HG03558 (cell line): Measurements from ENCODE around the gene SPEF1.

Experiments used
- ATAC-seq: cut with Tn5 transposase; IDR thresholded peaks from one replicate; pipeline ENCODE4 v1.9.1; 2021; ENCODE audit warnings: moderate number of reproducible peaks; ENCODE audit not compliant: unreplicated experiment; ENCODE audit errors: extremely low read depth

Gene SPEF1

DNA sequence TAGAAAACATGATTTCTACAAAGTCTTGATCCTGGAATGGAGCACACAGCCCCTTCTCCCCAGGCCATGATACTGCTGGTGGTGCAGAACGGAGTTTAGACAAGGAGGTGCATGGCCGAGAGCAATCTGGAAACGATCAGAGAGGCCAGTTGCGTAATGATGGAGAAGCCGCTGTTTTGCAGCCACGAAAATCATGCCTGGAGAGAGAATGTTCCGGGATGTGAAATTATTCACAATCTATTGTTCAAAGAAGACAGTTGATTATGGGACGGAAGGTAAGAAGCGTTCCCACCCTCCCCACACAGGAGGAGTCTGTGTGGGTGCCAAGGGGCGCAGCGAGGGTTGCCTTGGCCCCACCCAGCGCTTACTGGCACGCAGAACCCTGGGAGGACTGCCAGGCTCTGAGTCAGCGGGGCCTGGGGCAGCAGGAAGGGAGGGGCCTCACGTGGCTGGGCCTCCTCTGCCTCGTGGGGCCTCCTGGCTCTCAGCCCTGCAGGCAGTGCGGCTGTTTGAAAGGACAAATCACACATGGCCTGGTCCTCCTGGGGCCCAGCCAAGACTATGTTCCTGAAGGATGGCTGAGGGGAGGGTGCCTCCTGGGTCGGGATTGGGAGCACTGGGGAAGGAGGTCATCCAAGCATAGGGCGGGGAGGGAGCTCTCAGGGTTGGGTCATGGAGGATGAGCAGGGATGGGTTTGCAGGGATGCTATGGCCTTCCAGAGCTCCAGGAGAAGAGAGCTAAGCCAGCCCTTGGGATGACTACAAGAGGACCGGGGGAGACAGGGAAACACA lies 30.4 kb upstream of the SPEF1 start:
- ATAC-seq: no peak

DNA sequence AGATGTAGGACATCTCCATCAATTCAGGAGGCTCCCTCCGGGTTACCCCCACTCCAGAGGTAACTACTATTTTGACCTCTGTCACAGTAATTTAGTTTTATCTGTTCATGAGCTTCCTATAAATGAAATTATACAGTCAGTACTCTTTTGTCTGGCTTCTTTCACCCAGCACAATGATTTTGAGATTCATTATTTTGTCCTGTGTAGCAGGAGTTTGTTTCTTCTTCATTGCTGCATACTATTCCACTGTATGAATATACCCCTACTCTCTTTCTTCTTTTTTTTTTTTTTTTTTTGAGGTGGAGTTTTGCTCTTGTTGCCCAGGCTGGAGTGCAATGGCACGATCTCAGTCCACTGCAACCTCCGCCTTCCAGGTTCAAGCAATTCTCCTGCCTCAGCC lies 27.3 kb upstream of the SPEF1 start:
- ATAC-seq: no peak

DNA sequence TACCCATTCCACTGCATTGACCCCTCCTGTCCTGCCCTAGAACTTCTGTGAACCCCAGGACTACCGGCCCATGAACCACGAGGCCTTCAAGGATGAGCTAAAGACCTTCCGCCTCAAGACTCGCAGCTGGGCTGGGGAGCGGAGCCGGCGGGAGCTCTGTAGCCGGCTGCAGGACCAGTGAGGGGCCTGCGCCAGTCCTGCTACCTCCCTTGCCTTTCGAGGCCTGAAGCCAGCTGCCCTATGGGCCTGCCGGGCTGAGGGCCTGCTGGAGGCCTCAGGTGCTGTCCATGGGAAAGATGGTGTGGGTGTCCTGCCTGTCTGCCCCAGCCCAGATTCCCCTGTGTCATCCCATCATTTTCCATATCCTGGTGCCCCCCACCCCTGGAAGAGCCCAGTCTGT lies 23.5 kb upstream of the SPEF1 start:
- no peak for ATAC-seq

DNA sequence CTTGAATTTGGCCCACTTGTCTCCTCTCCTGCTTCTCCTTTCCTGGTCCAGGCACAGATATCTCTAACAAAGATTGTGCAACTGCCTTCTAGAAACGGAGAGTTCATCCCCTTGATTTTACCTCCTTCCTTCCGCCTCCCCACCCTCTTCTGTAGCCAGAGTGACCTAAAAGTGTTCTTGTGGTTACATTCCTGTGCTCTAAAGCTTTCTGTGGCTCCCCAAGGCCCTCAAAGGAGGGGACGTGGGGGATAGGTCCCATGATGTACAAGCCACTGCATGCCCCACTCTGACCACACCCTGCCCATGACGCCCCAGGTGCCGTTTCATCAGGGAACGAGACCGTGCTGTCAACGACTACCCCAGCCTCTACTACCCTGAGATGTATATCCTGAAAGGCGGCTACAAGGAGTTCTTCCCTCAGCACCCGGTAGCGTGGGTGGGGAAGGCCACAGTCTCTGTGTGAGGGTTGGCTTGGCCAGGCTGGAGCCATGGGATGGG lies 23.1 kb upstream of the SPEF1 start:
- no peak for ATAC-seq

DNA sequence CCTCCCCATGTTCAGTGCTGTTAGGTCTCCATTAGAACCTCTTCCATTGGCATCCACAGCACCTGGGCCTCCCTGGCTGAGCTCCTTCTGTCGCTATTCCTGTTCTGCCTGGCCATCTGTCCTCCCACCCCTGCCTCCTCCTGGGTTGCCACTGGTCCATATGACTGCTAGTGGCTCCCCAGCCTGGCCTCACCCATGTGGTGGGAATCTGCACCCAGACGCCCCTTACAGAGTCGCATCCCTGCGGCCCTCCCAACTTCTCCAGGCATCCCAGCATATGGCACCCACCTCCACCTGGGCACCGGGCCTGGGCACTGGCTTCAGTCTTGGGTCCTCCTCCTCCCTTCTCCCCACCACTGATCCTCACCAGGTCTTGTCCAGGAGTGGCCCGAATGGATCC lies 22.6 kb upstream of the SPEF1 start:
- no peak for ATAC-seq

DNA sequence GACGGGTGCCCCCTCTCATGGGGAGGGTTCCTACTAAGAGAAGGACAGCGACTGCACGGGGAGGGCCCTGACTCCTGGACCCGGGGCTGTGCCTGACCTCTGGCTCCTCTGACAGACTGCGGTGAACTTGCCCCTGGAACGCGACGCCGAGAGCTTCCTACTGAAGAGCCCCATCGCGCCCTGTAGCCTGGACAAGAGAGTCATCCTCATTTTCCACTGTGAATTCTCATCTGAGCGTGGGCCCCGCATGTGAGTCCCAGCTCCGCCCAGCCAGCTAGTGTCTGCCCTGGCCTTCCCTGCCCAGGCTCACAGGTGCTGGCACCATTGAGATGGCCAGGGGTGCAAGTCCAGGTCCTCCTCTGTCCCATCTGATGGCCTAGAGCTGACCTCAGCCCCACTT lies 22.0 kb upstream of the SPEF1 start:
- ATAC-seq: no peak

DNA sequence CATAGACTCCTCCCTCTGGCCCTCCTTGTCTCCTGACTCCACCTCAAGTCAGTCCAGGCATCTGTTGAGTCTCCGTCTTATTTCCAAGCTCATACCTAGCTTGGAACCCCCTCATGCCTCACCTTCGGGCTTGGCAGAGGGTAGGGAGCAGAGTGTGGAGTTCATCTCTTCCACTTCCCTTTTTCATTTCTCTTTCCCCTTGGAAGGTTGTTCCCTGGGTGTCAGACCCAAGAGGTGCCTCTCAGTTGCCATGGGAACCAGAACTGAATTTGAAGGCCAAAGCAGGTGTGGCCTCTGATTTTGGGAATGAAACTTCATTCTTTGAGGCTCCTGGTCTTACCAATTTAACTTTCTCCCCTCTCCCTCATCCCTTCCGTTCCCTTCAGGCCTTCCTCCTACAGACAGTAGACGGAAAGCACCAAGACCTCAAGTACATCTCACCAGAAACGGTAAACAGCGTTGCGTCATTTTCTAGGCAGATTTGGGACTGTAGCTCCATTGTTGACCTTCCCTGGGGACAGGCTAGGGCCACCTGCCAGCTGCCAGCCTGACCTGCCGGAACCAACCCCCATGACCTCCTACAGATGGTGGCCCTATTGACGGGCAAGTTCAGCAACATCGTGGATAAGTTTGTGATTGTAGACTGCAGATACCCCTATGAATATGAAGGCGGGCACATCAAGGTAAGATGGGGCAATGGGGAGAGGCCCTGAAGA lies 21.4 kb upstream of the SPEF1 start:
- no peak for ATAC-seq

DNA sequence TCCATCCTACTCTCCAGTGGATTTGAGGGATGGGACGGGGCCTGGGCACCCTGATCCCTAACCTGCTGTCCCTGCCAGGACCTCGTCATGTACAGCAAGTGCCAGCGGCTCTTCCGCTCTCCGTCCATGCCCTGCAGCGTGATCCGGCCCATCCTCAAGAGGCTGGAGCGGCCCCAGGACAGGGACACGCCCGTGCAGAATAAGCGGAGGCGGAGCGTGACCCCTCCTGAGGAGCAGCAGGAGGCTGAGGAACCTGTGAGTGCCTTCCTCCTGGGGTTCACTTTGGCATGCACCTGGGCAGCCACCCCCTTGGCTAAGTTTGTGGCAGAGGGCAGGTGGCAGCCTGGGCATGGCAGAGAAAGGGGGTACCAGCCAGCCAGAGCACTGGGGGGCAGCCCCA lies 20.6 kb upstream of the SPEF1 start:
- no peak for ATAC-seq

DNA sequence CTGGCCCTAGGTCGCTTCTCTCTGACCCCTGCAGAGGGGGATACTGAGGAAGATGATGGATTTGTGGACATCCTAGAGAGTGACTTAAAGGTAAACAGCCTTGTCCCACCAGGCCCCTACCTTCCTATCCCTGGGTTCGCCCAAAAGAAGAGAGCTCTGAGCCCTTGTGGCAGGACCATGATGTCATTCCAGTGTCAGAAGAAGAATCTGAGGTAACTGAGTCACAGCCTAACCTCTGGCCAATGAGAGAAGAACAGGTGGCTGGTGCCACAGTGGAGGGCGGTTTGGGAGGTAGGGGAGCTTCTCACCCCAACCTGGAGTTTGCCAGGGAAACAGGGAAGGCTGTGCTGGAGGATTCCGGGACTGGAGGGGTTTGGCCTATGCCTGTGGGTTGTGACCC lies 20.1 kb upstream of the SPEF1 start:
- ATAC-seq: no peak

DNA sequence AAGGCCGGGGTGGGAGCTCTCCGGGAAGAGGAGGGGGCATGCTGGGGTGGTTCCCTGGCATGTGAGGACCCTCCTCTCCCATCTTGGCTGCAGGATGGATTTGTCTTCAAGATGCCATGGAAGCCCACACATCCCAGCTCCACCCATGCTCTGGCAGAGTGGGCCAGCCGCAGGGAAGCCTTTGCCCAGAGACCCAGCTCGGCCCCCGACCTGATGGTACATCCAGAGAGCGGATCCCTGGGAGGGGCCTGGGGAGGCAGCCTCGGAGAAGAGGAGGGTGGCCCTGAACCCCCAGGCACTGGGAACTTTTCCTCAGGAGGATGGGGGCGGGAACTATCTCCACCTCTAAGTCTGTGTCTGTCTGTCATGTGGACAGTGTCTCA lies 19.6 kb upstream of the SPEF1 start:
- ATAC-seq: no peak

DNA sequence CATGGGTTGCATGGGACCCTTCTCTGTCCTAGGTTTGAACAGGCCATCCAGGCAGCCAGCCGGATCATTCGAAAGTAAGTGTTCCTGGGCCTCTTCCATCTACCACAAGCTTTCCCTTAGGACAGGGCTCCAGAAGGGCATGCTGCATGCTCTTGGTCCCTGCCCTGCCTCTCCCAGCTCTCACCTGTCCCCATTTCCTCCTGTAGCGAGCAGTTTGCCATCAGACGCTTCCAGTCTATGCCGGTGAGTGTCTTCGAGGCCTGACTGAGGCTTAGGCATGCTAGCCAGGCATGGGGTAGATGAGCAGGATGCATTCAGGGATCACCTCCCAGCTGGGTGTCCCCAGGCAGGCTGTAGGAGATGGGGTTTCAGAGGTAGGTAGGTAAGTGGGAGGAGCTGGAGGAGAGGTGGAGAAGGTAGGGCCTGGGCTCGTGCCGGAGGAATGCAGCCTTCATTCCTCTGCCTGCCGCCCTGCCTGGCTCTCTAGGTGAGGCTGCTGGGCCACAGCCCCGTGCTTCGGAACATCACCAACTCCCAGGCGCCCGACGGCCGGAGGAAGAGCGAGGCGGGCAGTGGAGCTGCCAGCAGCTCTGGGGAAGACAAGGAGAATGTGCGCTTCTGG lies 19.1 kb upstream of the SPEF1 start:
- no peak for ATAC-seq

DNA sequence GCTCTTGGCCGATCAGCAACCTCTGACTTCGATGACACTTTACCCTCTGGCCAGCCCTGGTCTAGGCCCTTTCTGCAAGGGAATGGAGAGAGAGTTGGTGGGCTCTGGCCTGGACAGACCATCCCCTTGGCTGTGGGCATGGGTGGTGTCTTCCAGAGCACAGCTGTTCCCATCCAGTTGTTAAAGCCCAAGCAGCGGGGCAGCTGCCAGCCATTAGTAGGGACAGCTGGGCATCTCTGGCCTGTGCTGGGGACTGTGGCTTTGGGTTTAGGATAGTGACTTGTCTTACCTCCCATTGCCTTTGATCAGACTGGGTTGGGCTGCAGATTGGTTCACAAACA lies 17.6 kb upstream of the SPEF1 start:
- ATAC-seq: no peak

DNA sequence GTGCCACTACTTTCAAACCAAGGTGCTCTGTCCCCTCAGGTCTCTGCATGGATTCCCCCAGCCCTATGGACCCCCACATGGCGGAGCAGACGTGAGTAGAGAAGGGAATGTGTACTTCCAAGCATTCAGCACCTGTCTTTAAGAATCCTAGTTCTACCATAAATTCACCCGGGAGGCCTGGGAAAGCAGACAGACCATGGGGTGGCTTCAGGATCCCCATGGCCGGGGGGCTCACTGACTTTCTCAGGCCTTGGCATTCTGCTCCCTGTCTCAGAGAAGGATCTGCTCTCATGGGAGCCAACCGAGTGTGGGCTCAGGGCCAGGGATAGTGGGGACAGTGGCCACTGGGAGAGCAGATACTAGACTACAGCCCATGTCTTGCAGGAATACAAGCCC lies 17.1 kb upstream of the SPEF1 start:
- no peak for ATAC-seq

DNA sequence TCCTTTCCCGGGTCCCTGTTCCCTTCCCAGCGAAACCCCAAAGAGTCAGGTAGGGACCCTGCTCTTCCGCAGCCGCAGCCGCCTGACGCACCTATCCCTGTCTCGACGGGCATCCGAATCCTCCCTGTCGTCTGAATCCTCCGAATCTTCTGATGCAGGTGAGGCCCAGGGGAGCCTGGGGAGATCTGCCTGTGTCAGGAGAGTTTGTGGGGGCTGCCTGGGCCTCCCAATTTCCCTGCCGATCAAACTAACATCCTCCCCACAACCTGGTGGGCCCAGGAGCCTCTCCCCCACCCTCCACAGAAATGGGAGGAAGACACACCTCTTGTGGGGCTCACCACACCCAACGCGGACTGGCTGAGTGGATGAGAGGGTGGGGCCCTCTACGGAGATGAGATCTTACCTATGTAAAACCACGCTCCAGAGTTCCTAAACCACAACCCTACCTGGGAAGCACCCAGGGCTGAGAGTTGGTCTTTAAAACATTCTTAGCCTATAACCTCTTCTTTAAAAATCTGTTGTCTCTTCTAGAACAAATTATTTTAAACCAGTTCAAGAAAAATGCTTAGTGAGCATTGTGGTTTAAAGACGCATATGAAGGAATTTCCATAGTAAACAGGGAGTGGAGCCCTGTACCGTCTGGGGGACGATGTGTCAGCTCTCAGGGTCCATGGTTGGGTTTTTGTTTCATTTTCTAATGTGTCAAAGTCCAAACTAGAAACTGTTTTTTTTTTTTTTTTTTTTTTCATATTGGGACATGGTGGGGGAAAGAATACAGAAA lies 16.5 kb upstream of the SPEF1 start:
- ATAC-seq: no peak

DNA sequence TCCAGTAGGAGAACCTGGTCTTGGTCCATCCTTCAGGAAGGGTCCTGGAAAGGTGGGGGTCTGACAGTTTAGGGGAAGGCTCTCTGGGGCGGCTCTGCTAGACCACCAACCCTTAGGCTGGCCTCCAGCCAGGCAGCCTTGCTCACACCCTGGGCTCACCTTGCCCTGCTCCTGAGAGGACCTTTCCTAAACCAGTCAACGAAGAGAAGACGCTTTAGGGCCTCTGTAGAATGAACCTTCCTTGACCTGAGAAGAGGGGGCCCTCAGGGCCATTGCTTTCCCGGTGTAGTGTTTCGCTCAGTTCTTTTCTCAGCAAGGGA lies 15.9 kb upstream of the SPEF1 start:
- no peak for ATAC-seq

DNA sequence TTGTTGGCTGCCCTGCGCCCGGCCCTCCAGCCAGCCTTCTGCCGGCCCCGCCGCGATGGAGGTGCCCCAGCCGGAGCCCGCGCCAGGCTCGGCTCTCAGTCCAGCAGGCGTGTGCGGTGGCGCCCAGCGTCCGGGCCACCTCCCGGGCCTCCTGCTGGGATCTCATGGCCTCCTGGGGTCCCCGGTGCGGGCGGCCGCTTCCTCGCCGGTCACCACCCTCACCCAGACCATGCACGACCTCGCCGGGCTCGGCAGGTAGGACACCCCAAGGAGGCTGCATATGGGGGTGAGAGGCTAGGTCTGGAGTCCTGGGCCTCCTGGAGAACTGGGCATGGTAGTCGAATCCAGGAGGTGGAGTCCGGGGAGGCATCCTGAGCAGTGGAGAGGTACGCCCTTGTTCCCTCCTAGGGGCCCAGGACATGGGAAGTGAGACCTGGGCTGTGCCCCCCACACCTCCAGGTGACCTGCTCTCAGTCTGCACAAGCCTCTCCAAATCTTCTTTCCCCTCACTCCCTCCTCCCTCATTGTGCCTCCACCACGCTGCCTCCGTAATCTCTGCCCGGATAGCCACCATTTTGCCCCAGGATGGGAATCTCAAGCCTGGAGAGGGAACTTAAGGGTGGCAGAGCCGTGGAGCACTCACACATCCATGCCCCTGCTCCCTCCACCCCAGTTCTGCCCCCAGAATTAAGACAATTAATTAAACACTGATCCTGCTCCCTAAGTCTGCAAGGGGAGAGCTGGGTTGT lies 15.4 kb upstream of the SPEF1 start:
- ATAC-seq: no peak

DNA sequence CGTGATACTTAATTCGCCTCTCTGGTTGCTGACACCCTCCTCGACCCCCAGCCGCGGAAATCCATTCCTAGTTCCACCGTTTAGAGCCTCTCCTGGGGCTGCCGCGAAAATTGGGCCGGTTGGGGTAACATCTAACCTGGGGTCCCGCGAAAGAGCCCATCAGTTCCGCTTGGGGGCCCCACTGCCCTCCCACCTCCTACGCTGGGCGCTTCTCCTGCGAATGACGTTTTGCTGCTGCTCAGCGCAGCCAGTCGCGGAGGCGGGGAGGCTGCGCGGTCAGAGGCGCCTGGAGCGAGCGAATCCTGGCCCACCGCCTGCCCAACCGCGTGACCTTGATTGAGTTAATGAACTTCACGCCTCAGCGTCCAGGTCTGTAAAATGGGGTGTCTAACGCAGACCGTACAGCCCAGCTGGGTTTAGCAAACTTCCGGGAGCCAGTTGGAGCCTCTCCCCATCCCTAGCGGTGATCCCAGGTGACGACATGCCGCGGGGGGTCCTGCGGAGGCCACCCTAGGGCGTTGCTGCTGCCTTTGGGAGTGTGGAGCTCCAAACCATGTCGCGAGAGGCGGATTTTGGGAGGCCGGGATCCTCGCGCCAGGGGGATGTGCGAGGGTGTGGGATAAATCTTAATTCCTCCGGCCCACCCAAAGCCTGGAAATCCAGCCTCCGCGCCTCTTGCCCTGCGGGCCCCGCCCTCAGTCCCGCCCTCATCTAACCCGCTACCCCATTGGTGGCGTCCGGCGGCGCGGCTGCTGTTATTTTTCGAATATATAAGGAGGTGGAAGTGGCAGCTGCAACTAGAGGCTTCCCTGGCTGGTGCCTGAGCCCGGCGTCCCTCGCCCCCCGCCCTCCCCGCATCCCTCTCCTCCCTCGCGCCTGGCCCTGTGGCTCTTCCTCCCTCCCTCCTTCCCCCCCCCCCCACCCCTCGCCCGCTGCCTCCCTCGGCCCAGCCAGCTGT lies 14.5 kb upstream of the SPEF1 start, which contains the start of gene CDC25B:
TSS of gene CDC25B (plus strand) at position 800 of the 958 bp plus-strand sequence. CDS start 222 bp downstream, outside the sequence.
- peak; percentile 37 for ATAC-seq

DNA sequence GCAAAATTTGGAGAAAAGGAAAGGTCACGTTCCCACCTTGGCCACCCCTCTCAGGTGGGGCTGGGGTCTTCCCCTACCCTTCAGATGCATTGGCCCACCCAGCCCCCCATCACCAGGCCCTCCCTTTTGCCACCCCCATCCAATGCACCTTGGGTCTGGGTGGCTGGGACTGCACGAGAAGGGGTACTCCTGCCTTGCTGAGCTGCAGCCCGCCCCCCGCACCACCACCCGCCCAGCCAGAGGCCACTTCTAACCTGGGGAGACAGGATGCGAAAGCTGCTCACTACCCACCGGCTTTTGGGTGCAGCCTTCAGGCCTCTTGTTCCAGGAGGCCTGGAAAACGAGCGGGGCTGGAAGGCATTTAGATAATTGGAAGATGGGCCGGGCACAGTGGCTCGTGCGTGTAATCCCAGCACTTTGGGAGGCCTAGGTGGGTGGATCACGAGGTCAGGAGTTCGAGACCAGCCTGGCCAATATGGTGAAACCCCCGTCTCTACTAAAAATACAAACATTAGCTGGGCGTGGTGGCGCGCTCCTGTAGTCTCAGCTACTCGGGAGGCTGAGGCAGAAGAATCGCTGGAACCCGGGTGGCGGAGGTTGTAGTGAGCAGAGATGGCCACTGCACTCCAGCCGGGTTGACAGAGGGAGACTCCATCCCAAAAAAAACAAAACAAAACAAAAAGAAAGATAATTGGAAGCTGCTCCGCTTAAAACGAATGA lies 13.6 kb upstream of the SPEF1 start:
- no peak for ATAC-seq
